Suprapubic skin (tissue), 4 donors: ENCODE measurements around the gene B3GNT5. TPM values are rescaled to one million over a fixed set of nuclear protein-coding genes. Genes with fewer than 3 reads are reported as not detected.
"Not testable (repeated sequence)": the region's sequence is repeated elsewhere in the genome, so short reads cannot be mapped to it uniquely, and the experiment has no call there.

Source experiments
- DNase-seq, 2 donors: peaks; one replicate each; pipeline ENCODE4 v3.0.0-alpha.2; 2019; ENCODE audit warnings: low spot score in 2 of 2
- H3K27ac ChIP-seq: fragments of 200-600 bp; sonication (generic); one replicate; pipeline ENCODE4 v1.5.1; 2019
- H3K27me3 ChIP-seq: fragments of 200-600 bp; sonication (generic); one replicate; pipeline ENCODE4 v1.5.1; 2019
- H3K36me3 ChIP-seq: fragments of 200-600 bp; sonication (generic); one replicate; pipeline ENCODE4 v1.5.1; 2019
- H3K4me1 ChIP-seq: fragments of 200-600 bp; sonication (generic); one replicate; pipeline ENCODE4 v1.5.1; 2019
- H3K4me3 ChIP-seq: fragments of 200-600 bp; sonication (generic); one replicate; pipeline ENCODE4 v1.5.1; 2019; ENCODE audit warnings: mild to moderate bottlenecking
- H3K9me3 ChIP-seq: fragments of 200-600 bp; sonication (generic); one replicate; pipeline ENCODE4 v1.5.1; 2019
- CTCF ChIP-seq, 2 donors: fragments of 200-600 bp in 1 of 2; fragments of 450-650 bp in 1 of 2; sonication (generic) in 1 of 2; IDR thresholded peaks; one replicate each; pipeline ENCODE4 v1.5.1; 2016 to 2019; ENCODE audit warnings: antibody characterized with exemption in 2 of 2, mild to moderate bottlenecking in 1 of 2, moderate library complexity in 1 of 2
- EP300 ChIP-seq: sonication (generic); formaldehyde crosslinking; IDR thresholded peaks from one replicate; pipeline ENCODE4 v1.6.1; 2017; ENCODE audit warnings: antibody characterized with exemption
- POLR2A ChIP-seq, 2 donors: fragments of 450-650 bp; IDR thresholded peaks; one replicate each; pipeline ENCODE4 v1.6.1; 2017; ENCODE audit warnings: antibody characterized with exemption in 2 of 2, mild to moderate bottlenecking in 2 of 2, moderate library complexity in 2 of 2
- POLR2AphosphoS5 ChIP-seq, 3 donors: sonication (generic); formaldehyde crosslinking; IDR thresholded peaks; one replicate each; pipeline ENCODE4 v1.6.1; 2017; ENCODE audit warnings: antibody characterized with exemption in 3 of 3
- WGBS: methylation state at CpG from one replicate; pipeline ENCODE4 v1.1.5; 2018; 5-methylcytosine and 5-hydroxymethylcytosine counted together
- total RNA-seq, 4 donors: library from RNA; depleted of rRNA; stranded (reverse); fragments of >200 nt; gene quantifications; one replicate each; pipeline ENCODE4 v1.1.0, GENCODE V29; 2016

B3GNT5 gene
- total RNA-seq, 4 donors from 2014 or later = 14.6 to 30.8 (median 27.5) TPM

GRCh38 chr3:183229178-183229577 lies 23.9 kb upstream of the B3GNT5 start:
- Histone ChIP-seq H3K27ac (no peak overlapping the region), H3K36me3 (no peaks in the 10 kb centered on the region), H3K4me3 (no peak overlapping the region), H3K4me1 (no peaks in the 10 kb centered on the region), H3K27me3 (no peaks in the 10 kb centered on the region), H3K9me3 (no peaks in the 10 kb centered on the region)
- no peak for TF ChIP-seq POLR2A (IDR thresholded peaks at IDR 0.05)
- no peak for TF ChIP-seq EP300
- TF ChIP-seq POLR2AphosphoS5 (IDR thresholded peaks at IDR 0.05) = no peak
- no peak for TF ChIP-seq CTCF (IDR thresholded peaks at IDR 0.05)
- 91% methylated on average over 1 of the region's 1 CpG for WGBS
- DNase-seq = no peak

- 87% methylated on average over 8 of the region's 8 CpGs for WGBS
- H3K9me3 ChIP-seq, H3K27ac ChIP-seq, H3K27me3 ChIP-seq, H3K36me3 ChIP-seq, H3K4me3 ChIP-seq, H3K4me1 ChIP-seq, DNase-seq: not testable (repeated sequence)
These were observed 22.8 kb upstream of the B3GNT5 start for GRCh38 chr3:183230251-183230650.

GRCh38 chr3:183230826-183231225 lies 22.2 kb upstream of the B3GNT5 start:
- Histone ChIP-seq H3K9me3 (no peaks in the 10 kb centered on the region), H3K4me1 (no peaks in the 10 kb centered on the region)
- TF ChIP-seq EP300 = no peak
- no peak for TF ChIP-seq POLR2AphosphoS5 (IDR thresholded peaks at IDR 0.05)
- no peak for TF ChIP-seq POLR2A (IDR thresholded peaks at IDR 0.05)
- TF ChIP-seq CTCF (IDR thresholded peaks at IDR 0.05) = no peak

GRCh38 chr3:183233966-183234365 lies 19.1 kb upstream of the B3GNT5 start:
- no peak overlapping the region for H3K27ac ChIP-seq
- H3K36me3 ChIP-seq = no peaks in the 10 kb centered on the region
- TF ChIP-seq POLR2AphosphoS5 (IDR thresholded peaks at IDR 0.05) = no peak
- no peak for TF ChIP-seq EP300
- no peak for TF ChIP-seq CTCF (IDR thresholded peaks at IDR 0.05)
- no peak for TF ChIP-seq POLR2A (IDR thresholded peaks at IDR 0.05)
- no peak overlapping the region for H3K4me3 ChIP-seq
- no peaks in the 10 kb centered on the region for H3K27me3 ChIP-seq
- no peak for DNase-seq
- no peaks in the 10 kb centered on the region for H3K4me1 ChIP-seq
- no peaks in the 10 kb centered on the region for H3K9me3 ChIP-seq
- WGBS = 54% methylated on average over 4 of the region's 4 CpGs

More at GRCh38 chr3:183230826-183231225, 22.2 kb upstream of the B3GNT5 start:
- WGBS = 90% methylated on average over 3 of the region's 3 CpGs
- H3K4me3 ChIP-seq = no peak overlapping the region
- H3K27ac ChIP-seq = no peak overlapping the region
- H3K36me3 ChIP-seq = no peaks in the 10 kb centered on the region
- H3K27me3 ChIP-seq = no peaks in the 10 kb centered on the region
- DNase-seq = no peak

GRCh38 chr3:183239046-183239445 lies 14.0 kb upstream of the B3GNT5 start:
- 81% methylated on average over 5 of the region's 5 CpGs for WGBS
- TF ChIP-seq EP300 = no peak
- TF ChIP-seq CTCF (IDR thresholded peaks at IDR 0.05) = no peak
- TF ChIP-seq POLR2AphosphoS5 (IDR thresholded peaks at IDR 0.05) = no peak
- no peak for TF ChIP-seq POLR2A (IDR thresholded peaks at IDR 0.05)
- Histone ChIP-seq H3K27me3 (no peaks in the 10 kb centered on the region), H3K4me3 (no peak overlapping the region), H3K9me3 (peaks cover 3% of the 10 kb centered on the region), H3K4me1 (no peaks in the 10 kb centered on the region), H3K36me3 (no peaks in the 10 kb centered on the region), H3K27ac (no peak overlapping the region)
- no peak for DNase-seq

GRCh38 chr3:183242431-183242830 lies 10.6 kb upstream of the B3GNT5 start:
- DNase-seq = no peak
- 94% methylated on average over 1 of the region's 1 CpG for WGBS
- H3K4me1 ChIP-seq = no peaks in the 10 kb centered on the region
- H3K27me3 ChIP-seq = no peaks in the 10 kb centered on the region
- H3K27ac ChIP-seq = no peak overlapping the region
- peaks cover 3% of the 10 kb centered on the region for H3K9me3 ChIP-seq
- no peak overlapping the region for H3K4me3 ChIP-seq
- TF ChIP-seq POLR2A (IDR thresholded peaks at IDR 0.05) (no peak), POLR2AphosphoS5 (IDR thresholded peaks at IDR 0.05) (no peak), CTCF (IDR thresholded peaks at IDR 0.05) (no peak), EP300 (no peak)
- H3K36me3 ChIP-seq = no peaks in the 10 kb centered on the region
